HG03060 (cell line): ENCODE data around the gene SCTR.
"Not testable (repeated sequence)": the region's sequence is repeated elsewhere in the genome, so short reads cannot be mapped to it uniquely, and the experiment has no call there.

Experiments
- ATAC-seq: cut with Tn5 transposase; IDR thresholded peaks from one replicate; pipeline ENCODE4 v1.9.1; 2021; ENCODE audit warnings: low read depth, moderate number of reproducible peaks; ENCODE audit not compliant: unreplicated experiment

Gene SCTR

DNA sequence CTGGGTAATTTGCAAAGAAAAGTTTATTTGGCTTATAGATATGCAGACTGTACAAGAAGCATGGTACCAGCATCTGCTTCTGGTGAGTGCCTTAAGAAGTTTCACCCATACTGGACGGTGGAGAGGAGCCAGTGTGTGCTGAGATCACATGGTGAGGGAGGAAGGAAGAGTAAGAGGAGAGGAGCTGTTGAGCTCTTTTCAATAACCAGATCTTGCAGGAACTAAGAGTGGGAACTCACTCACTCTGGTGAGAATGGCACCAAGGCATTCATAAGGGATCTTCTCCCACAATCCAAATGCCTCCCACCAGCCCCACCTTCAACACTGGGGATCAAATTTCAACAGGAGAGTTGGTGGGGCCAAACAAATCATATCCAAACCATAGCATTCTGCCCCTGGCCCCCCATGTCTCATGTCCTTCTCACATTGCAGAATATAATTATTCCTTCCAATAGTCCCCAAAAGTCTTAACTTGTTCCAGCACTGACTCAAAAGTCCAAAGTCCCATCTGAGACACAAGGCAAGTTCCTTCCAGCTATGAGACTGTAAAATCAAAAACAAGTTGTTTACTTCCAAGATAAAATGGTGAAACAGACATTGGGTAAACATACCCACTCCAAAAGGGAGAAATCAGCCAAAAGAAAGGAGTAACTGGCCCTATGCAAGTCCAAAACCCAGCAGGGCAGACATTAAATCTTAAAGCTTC is 104.3 kb downstream of the SCTR start:
- ATAC-seq: no peak

DNA sequence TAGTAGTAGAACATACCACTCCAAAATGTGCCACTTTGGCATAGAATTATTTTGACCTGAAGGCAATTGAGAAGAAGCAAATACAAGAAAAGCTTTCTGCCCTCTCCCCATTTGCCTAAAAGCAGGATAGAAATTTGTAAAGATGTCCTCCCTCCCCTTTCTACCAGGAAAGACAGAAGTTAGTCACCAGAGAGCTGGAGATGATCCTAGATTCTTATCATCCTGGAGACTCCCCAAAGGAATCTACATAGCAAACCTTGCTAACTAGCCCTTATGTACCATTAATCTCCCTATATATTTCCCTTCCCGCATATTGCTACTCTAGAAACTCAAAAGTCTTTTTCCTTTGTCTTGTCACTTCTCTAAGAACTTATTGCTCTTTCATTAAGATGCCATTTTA is 105.2 kb downstream of the SCTR start:
- no peak for ATAC-seq

DNA sequence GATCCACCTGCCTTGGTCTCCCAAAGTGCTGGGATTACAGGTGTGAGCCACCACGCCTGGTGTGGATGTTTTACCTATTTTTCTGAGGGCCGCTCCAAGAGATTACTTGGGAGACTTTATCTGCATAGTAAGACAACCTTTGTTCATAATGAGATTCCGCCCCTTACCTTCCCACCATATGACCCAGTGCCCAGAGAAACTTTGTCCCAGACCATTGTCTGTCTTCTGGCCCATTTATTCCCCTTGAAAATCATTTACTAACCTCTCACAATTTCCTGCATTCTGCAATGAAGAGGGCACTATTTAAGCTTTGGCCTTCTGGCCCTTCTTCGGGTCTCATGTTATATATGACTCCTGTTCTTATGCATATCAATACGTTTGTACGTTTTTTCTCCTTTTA is 106.4 kb downstream of the SCTR start:
- ATAC-seq: no peak

DNA sequence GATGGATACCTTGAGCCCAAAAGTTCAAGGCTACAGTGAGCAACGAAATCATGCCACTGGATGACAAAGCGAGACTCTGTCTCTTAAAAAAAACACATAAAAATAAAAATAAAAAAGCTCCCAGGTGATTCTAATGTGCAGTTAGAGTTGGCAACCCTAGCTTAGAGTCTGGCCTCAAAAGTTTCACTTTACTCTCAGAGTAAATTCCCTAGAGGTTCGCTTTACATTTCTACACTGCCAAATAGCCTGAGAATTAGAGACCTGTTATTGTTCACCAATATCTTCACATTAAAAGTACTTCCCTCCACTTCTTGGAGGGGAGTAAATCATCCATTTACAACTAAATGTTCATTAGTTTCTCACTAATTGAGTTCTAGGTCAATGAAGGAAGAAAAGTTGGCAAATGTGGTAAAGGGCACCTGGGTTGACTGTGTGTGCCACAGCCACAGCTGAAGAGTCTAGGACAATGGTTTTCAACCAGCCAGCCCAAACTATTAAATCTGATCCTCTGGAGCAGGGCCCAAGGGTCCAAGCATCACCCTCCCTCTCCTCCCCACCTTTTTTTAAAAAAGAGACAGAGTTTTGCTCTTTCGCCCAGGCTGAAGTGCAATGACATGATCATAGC is 107.9 kb downstream of the SCTR start:
- no peak for ATAC-seq

DNA sequence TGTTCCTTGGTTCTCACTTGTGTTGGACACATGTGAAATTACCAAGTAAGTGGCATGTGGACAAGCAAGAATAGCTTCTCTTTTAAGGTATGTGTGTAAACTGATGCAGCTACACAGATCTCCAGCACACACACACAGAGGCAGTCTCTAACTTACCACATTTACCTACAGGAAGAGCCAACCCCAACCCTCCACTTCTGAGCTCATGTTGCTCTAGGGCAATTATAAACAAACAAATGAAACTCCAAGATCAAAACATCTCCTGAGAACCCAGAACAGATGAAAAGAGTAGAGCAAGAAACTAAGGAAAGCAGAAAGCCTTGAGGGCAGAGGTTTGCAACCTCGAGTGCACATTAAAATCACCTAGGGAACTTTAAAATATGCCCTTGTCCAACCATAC is 108.7 kb downstream of the SCTR start:
- no peak for ATAC-seq

DNA sequence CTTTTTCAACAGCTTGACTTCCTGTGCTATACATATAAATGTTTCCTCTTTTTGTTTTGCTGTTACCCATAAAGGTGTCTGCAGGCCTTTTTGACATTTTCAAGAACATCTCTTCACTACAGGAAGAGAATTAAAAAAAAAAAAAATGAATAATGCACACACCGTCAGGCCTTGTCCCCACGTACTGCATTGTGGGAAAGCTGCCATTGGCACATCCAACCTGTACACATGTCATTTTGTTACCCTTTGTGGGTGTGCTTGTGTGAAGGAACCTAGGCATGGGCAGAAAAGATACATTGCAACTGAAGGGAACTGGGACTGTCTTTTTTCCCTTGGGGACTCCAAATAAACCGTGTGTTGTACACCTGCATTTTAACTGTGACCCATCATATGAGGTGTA is 109.4 kb downstream of the SCTR start:
- ATAC-seq: no peak

DNA sequence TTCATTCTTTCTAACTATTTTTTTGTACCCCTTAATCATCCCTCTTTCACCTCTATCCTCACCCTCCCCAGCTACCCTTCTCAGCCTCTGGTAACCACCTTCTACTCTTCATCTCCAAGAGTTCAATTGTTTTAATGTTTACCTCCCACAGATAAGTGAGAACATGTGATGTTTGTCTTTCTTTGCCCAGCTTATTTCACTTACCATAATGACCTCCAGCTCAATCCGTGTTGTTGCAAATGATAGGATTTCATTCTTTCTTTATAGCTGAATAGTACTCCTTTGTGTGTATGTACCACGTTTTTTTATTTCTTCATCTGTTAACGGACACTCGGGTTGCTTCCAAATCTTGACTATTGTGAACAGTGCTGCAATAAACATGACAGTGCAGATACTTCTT is 114.8 kb downstream of the SCTR start:
- no peak for ATAC-seq

DNA sequence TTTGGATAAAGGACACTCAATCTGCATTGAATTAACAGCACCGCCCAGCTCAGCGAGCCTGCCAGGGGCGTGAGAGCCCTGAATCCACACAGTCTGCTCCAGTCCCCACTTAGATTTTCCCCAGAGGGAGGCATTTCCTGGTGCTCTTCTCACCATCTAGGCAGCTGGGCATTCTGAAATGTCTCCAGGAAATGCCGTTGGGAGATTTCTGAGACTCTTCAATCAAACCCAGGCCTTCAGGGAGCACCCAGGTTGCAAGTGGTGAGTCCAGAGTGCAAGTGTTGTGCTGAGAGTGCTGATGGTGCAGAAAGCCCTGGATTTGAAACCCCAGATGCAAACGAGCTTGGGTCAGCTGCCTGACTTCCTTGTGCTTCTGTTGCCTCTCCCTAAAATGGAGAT is 116.1 kb downstream of the SCTR start:
- no peak for ATAC-seq

DNA sequence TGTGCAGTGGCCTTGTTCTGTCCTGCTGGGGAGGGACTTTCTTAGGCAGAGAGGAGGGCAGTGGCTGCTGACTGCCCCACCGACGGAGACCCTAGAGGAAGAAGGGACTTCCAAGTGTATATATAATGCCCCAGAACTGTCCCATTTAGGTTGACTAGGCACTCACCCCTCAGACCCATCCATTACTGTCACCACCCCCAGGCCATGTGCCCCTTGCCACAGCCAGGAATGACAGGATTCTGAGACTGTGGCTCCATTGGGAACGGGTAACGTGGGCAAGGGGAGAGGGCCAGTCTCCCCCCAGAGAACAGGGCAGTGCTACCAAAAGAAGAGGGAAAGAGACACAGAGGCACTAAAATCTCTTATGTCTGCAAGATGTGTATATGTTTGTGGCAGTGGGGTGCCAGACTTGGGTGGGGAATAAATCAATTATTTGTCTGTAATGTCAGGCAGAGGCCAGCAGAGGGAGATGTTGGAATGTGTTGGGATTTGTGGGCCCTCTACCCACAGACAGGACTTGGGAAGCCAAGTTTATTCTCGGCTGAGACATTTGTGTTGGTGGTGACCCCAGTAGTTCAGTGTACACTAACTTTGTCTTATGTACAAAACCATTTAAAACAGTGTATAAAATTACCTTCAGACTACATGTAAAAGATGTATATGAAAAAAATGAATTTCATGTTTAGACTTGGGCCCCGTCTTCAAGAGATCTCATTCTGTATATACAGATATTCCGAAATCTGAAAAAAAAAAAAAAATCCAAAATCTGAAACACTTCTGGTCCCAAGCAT is 116.7 kb downstream of the SCTR start:
- no peak for ATAC-seq

DNA sequence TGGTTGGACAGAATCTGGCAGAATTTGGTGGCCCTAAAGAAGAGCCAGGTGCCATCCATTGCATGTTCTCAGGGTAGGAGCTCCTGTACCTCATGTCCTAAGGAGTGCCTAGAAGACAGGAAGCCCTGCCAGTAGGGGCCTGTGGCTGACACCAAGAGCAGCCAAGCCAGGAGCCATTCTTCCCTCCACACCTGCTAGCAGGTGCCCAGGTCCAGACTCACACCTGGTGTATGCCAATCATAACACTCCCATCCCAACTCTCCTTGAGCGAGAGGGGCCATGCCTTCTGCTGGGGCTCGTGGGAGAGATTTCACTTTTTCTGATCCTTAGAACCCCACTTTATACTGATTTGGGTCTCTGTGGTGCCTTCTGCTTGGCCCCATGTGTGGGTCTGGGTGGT is 119.1 kb downstream of the SCTR start:
- no peak for ATAC-seq

DNA sequence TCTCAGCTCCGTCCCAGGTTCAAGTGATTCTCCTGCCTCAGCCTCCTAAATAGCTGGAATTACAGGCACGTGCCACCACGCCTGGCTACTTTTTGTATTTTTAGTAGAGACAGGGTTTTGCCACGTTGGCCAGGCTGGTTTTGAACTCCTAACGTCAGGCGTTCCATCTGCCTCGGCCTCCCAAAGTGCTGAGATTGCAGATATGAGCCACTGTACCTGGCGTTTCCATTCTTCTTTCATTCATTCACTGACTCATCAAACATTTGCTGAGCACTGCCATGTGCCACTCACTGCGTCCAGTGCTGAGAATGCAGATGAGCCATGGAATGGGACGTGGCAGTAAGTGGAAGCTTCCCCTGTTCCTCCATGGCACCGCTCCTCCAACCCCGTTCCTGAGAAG is 120.7 kb downstream of the SCTR start:
- ATAC-seq: not testable (repeated sequence)

DNA sequence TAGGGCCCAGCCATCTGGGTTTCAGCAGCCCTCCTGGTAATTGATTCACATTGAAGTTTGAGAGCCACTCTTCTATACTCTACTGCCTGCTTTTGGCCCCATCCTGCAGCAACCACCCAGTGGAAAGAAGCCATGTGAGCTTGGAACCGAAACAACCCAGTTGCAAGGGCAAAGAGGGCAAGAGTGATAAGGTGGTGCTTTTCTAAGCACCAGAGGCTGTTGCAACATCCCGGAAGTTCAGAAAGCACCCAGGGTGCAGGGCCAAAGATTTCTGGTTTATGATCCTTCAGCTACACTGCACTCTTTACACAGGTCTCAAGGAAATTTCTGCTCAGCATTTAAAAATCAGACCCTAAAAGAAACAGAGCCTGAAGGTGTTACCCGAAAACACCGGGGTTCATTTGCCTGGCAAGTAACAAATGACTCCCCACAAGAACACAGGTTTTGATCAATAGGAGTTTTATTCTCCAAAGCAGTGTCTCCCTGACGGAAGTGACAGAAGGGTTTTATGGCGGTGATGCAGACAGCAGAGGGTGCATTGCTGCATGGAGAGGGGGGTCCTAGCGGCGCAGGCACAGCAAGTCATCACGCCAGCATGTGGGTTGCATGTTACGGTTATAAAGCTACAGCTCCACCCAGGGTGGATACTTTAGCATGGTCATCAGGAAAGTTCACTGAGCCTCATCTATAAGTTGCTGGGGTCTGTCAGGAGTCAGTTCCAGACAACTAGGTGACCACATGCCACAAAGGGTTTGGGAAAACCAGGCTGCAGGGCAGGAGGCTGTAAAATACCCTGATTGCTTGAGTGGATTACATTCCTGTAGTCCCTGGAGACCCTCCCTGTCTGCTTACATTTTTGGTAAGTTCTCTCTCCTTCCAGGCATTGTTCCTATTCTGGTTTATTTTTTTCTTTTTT is 121.4 kb downstream of the SCTR start:
- no peak for ATAC-seq

DNA sequence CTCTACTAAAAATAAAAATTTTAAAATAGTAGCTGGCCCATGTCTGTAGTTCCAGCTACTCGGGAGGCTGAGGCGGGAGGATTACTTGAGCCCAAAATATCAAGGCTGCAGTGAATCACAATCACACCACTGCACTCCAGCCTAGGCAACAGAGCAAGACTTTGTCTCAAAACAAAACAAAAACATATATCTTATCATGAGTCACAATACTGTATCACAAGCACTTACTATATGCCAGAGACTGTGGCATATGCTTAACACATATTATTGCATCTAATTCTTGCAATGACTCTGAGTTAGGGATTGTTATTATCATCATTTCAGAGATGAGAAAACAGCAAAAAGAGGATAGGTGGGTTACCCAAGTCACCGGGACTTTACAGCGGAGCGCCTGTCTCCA is 122.2 kb downstream of the SCTR start:
- no peak for ATAC-seq

DNA sequence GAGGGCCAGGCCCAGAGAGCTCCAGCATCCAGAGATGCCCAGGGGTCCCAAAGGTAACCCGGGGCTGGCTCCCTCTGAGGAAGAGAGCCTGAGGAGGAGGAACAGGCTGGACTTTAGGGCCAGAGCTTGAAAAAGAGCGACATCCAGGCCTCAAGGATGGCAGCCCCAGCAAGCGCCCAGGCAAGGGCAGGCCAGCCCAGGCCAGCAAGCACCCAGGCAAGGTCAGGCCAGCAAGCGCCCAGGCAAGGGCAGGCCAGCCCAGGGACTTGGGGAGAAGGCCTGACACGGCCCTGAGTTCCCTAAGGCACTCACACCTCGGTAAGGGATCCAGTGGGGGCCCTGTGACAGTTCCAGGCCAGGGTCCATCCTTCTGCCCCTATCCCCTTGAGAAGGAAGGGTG is 127.1 kb downstream of the SCTR start:
- ATAC-seq: no peak

DNA sequence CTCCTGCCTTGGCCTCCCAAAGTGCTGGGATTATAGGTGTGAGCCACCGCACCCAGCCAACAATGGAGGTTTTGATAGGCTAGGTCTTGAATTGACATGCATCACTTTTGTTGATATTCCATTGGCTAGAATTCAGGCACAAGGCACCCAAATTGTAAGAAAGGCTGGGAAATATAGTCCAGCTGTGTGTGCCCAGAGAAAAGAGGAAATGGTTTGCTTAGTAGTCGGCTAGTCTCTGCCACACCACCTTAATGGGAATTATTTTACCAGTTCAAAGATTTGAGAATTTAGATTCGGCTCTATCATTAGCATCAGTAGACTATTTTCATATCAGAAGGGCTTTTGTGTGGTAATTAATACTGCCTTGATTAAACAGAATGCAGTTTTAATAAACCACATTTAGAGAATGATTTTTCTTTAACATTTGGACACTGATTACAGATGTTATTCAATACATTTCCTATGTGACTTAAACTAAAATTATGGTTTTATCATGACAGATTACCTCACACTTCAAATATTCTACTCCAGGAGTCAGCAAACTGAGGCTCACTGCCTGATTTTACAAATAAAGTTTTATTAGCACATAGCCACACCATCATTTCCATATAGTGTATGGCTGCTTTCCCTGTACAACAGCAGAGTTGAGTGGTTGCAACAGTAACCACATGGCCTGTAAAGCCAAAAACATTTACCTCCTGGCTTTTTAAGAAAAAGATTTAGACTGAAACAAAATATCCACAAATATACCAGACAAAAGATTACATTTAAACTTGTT is 130.1 kb downstream of the SCTR start:
- ATAC-seq: no peak
